ENCODE data around the gene FMN2. TPM values are rescaled to one million over a fixed set of nuclear protein-coding genes. Genes with fewer than 3 reads are reported as not detected.
A peak's percentile ranks its signal among the peaks of the same experiment; 100 is the strongest.

The FMN2 gene
- total and polyA plus RNA-seq, 7 experiments from 2014 or later, result not detected

- ATAC-seq, result no peak
- Mint-ChIP-seq H3K4me1 (no peaks in the 10 kb centered on the region), H3K27ac (no peak overlapping the region), H3K9me3 (peaks cover 0 to 4% (median 0%) of the 10 kb centered on the region in 11 donors), H3K36me3 (no peaks in the 10 kb centered on the region), H3K27me3 (peaks cover 0 to 16% (median 0%) of the 10 kb centered on the region in 5 donors), H3K4me3 (no peak overlapping the region)
- POLR2A ChIA-PET, result no interaction called here
- intact Hi-C loops (cut with micrococcal nuclease), result loop anchor here in 1 of 2 donors (1.0 to 2.0 kb wide), 2 partner anchors 122 to 199 kb away; no protein-coding TSS in a partner anchor
- no peaks in the 10 kb centered on the region for H3K4me1 ChIP-seq (ENCODE audit: control insufficient read depth in 2 of 2, insufficient read depth in 2 of 2, low read length in 2 of 2)
- H3K9me3 ChIP-seq (ENCODE audit: control insufficient read depth in 2 of 3, low read length in 3 of 3), result no peaks in the 10 kb centered on the region
- no peaks in the 10 kb centered on the region for H3K27me3 ChIP-seq (ENCODE audit: control insufficient read depth in 2 of 2, insufficient read depth in 2 of 2, low read length in 2 of 2)
- no peaks in the 10 kb centered on the region for H3K36me3 ChIP-seq (ENCODE audit: control insufficient read depth in 2 of 3, insufficient read depth in 3 of 3, low read length in 3 of 3)
- CTCF ChIA-PET, result interaction anchor here (0.6 to 1.4 kb wide), 4 partner anchors 13 to 334 kb away, joined by 3 read pairs; no protein-coding TSS in a partner anchor
- H3K27ac ChIP-seq (ENCODE audit: low read depth, low read length), result no peak overlapping the region
- peak in 1 of 9 donors; percentile 0 for DNase-seq
- no peak overlapping the region for H3K4me3 ChIP-seq (ENCODE audit: low read length)
Observed at GRCh38 chr1:240149484-240150094, 57.9 kb downstream of the FMN2 start.

GRCh38 chr1:240151136-240151735 is 59.6 kb downstream of the FMN2 start:
- H3K4me1 ChIP-seq (ENCODE audit: control insufficient read depth in 2 of 2, insufficient read depth in 2 of 2, low read length in 2 of 2), result no peaks in the 10 kb centered on the region
- H3K4me3 Mint-ChIP-seq, result no peak overlapping the region
- intact Hi-C loops (cut with micrococcal nuclease), result no loop called here

GRCh38 chr1:240152611-240153297 is 61.1 kb downstream of the FMN2 start:
- Histone ChIP-seq H3K27ac (ENCODE audit: low read depth, low read length) (no peak overlapping the region), H3K36me3 (ENCODE audit: control insufficient read depth in 2 of 3, insufficient read depth in 3 of 3, low read length in 3 of 3) (no peaks in the 10 kb centered on the region), H3K4me1 (ENCODE audit: control insufficient read depth in 2 of 2, insufficient read depth in 2 of 2, low read length in 2 of 2) (no peaks in the 10 kb centered on the region), H3K4me3 (ENCODE audit: low read length) (no peak overlapping the region), H3K27me3 (ENCODE audit: control insufficient read depth in 2 of 2, insufficient read depth in 2 of 2, low read length in 2 of 2) (no peaks in the 10 kb centered on the region), H3K9me3 (ENCODE audit: control insufficient read depth in 2 of 3, low read length in 3 of 3) (no peaks in the 10 kb centered on the region)
- Mint-ChIP-seq H3K4me1 (no peaks in the 10 kb centered on the region), H3K27ac (no peak overlapping the region), H3K4me3 (no peak overlapping the region), H3K27me3 (peaks cover 0 to 19% (median 3%) of the 10 kb centered on the region in 5 donors), H3K36me3 (no peaks in the 10 kb centered on the region), H3K9me3 (peaks cover 0 to 4% (median 0%) of the 10 kb centered on the region in 11 donors)
- no peak for ATAC-seq
- CTCF ChIA-PET, result no interaction called here
- POLR2A ChIA-PET, result no interaction called here
- DNase-seq, result no peak
- intact Hi-C loops (cut with micrococcal nuclease), result no loop called here

More at GRCh38 chr1:240151136-240151735, 59.6 kb downstream of the FMN2 start:
- ChIA-PET CTCF (interaction anchor here (1.4 kb wide), 1 partner anchor 11 kb away, joined by 3 read pairs; no protein-coding TSS in a partner anchor), POLR2A (no interaction called here)
- no peak overlapping the region for H3K27ac Mint-ChIP-seq
- H3K4me1 Mint-ChIP-seq, result no peaks in the 10 kb centered on the region
- peaks cover 0 to 17% (median under 1%) of the 10 kb centered on the region in 5 donors for H3K27me3 Mint-ChIP-seq
- Histone ChIP-seq H3K36me3 (ENCODE audit: control insufficient read depth in 2 of 3, insufficient read depth in 3 of 3, low read length in 3 of 3) (no peaks in the 10 kb centered on the region), H3K9me3 (ENCODE audit: control insufficient read depth in 2 of 3, low read length in 3 of 3) (no peaks in the 10 kb centered on the region), H3K27ac (ENCODE audit: low read depth, low read length) (no peak overlapping the region), H3K4me3 (ENCODE audit: low read length) (no peak overlapping the region), H3K27me3 (ENCODE audit: control insufficient read depth in 2 of 2, insufficient read depth in 2 of 2, low read length in 2 of 2) (no peaks in the 10 kb centered on the region)
- no peak for DNase-seq
- H3K9me3 Mint-ChIP-seq, result peaks cover 0 to 4% (median 0%) of the 10 kb centered on the region in 11 donors
- no peak for ATAC-seq
- no peaks in the 10 kb centered on the region for H3K36me3 Mint-ChIP-seq

- Histone ChIP-seq H3K27me3 (ENCODE audit: control insufficient read depth in 2 of 2, insufficient read depth in 2 of 2, low read length in 2 of 2) (no peaks in the 10 kb centered on the region), H3K36me3 (ENCODE audit: control insufficient read depth in 2 of 3, insufficient read depth in 3 of 3, low read length in 3 of 3) (no peaks in the 10 kb centered on the region), H3K9me3 (ENCODE audit: control insufficient read depth in 2 of 3, low read length in 3 of 3) (no peaks in the 10 kb centered on the region), H3K27ac (ENCODE audit: low read depth, low read length) (no peak overlapping the region), H3K4me3 (ENCODE audit: low read length) (no peak overlapping the region), H3K4me1 (ENCODE audit: control insufficient read depth in 2 of 2, insufficient read depth in 2 of 2, low read length in 2 of 2) (no peaks in the 10 kb centered on the region)
- Mint-ChIP-seq H3K4me1 (no peaks in the 10 kb centered on the region), H3K27ac (no peak overlapping the region), H3K4me3 (no peak overlapping the region), H3K9me3 (peaks cover 0 to 6% (median 0%) of the 10 kb centered on the region in 11 donors), H3K27me3 (peaks cover 0 to 11% (median 6%) of the 10 kb centered on the region in 5 donors), H3K36me3 (no peaks in the 10 kb centered on the region)
- no peak for ATAC-seq
- ChIA-PET POLR2A (no interaction called here), CTCF (no interaction called here)
- no peak for DNase-seq
- intact Hi-C loops (cut with micrococcal nuclease), result no loop called here
Observed at GRCh38 chr1:240155605-240156004, 63.9 kb downstream of the FMN2 start.

- no peak overlapping the region for H3K27ac Mint-ChIP-seq
- Histone ChIP-seq H3K27me3 (ENCODE audit: control insufficient read depth in 2 of 2, insufficient read depth in 2 of 2, low read length in 2 of 2) (no peaks in the 10 kb centered on the region), H3K27ac (ENCODE audit: low read depth, low read length) (no peak overlapping the region), H3K36me3 (ENCODE audit: control insufficient read depth in 2 of 3, insufficient read depth in 3 of 3, low read length in 3 of 3) (no peaks in the 10 kb centered on the region), H3K4me3 (ENCODE audit: low read length) (no peak overlapping the region), H3K9me3 (ENCODE audit: control insufficient read depth in 2 of 3, low read length in 3 of 3) (no peaks in the 10 kb centered on the region), H3K4me1 (ENCODE audit: control insufficient read depth in 2 of 2, insufficient read depth in 2 of 2, low read length in 2 of 2) (no peaks in the 10 kb centered on the region)
- H3K36me3 Mint-ChIP-seq, result no peaks in the 10 kb centered on the region
- CTCF ChIA-PET, result no interaction called here
- DNase-seq (no peak), ATAC-seq (no peak)
- POLR2A ChIA-PET, result no interaction called here
- intact Hi-C loops (cut with micrococcal nuclease), result no loop called here
- H3K4me1 Mint-ChIP-seq, result no peaks in the 10 kb centered on the region
- peaks cover 0 to 32% (median 7%) of the 10 kb centered on the region in 11 donors for H3K9me3 Mint-ChIP-seq
- H3K27me3 Mint-ChIP-seq, result peaks cover 0 to 4% (median 0%) of the 10 kb centered on the region in 5 donors
- H3K4me3 Mint-ChIP-seq, result no peak overlapping the region
Observed at GRCh38 chr1:240164742-240165141, 73.1 kb downstream of the FMN2 start.

GRCh38 chr1:240169188-240169587 is 77.5 kb downstream of the FMN2 start:
- H3K4me3 ChIP-seq (ENCODE audit: low read length), result no peak overlapping the region
- no peak overlapping the region for H3K27ac ChIP-seq (ENCODE audit: low read depth, low read length)
- POLR2A ChIA-PET, result no interaction called here
- DNase-seq (no peak), ATAC-seq (no peak)
- H3K4me1 ChIP-seq (ENCODE audit: control insufficient read depth in 2 of 2, insufficient read depth in 2 of 2, low read length in 2 of 2), result no peaks in the 10 kb centered on the region
- H3K27me3 ChIP-seq (ENCODE audit: control insufficient read depth in 2 of 2, insufficient read depth in 2 of 2, low read length in 2 of 2), result no peaks in the 10 kb centered on the region
- Mint-ChIP-seq H3K36me3 (no peaks in the 10 kb centered on the region), H3K9me3 (peaks cover 0 to 21% (median 7%) of the 10 kb centered on the region in 11 donors), H3K4me3 (no peak overlapping the region), H3K27me3 (peaks cover 0 to 4% (median 0%) of the 10 kb centered on the region in 5 donors), H3K27ac (no peak overlapping the region), H3K4me1 (no peaks in the 10 kb centered on the region)
- no peaks in the 10 kb centered on the region for H3K9me3 ChIP-seq (ENCODE audit: control insufficient read depth in 2 of 3, low read length in 3 of 3)
- intact Hi-C loops (cut with micrococcal nuclease), result no loop called here
- no peaks in the 10 kb centered on the region for H3K36me3 ChIP-seq (ENCODE audit: control insufficient read depth in 2 of 3, insufficient read depth in 3 of 3, low read length in 3 of 3)
- CTCF ChIA-PET, result no interaction called here

All from naive thymus-derived CD4-positive, alpha-beta T cell (primary cell).